Measurements from ENCODE around the gene DYNC2LI1. TPM values are rescaled to one million over a fixed set of nuclear protein-coding genes. Genes with fewer than 3 reads are reported as not detected.

DYNC2LI1 gene
- total RNA-seq, 1 experiment from 2014 or later: 64.6 TPM

DNA sequence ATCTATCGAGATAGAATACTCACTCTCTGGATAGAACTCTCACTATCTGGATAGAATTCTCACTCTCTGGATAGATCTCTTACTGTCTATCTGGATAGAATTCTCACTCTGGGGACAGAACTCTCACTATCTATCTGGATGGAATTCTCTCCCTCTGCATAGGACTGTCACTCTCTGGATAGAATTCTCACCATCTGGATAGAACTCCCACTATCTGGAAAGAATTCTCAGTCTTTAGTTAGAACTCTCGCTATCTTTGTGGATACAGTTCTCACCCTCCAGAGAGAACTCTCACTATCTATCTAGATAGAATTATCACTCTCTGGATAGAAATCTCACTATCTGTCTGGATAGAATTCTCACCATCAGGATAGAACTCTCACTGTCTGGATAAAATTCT, 81.5 kb downstream of the DYNC2LI1 start:
- no peak for DNase-seq (ENCODE audit: low read depth)
- in situ Hi-C loops (cut with HindIII; ENCODE audit: low pct_unique_long_range_greater_than_20kb, low sequenced_read_pairs): no loop called here

Other genes starting within 250 kb of the DYNC2LI1 start
- gene THADA, start 178.0 kb upstream of the DYNC2LI1 start, total RNA-seq (2014; rRNA removed; shearing (Covaris generic); ENCODE audit: low replicate concordance): 15.4 and 30.0 TPM in 2 replicates
- gene PLEKHH2, start 136.8 kb upstream of the DYNC2LI1 start, total RNA-seq (2014; rRNA removed; shearing (Covaris generic); ENCODE audit: low replicate concordance): 7.5 and 8.0 TPM in 2 replicates
- gene C1GALT1C1L, start 97.6 kb upstream of the DYNC2LI1 start, total RNA-seq (2014; rRNA removed; shearing (Covaris generic); ENCODE audit: low replicate concordance): 3.0 and 4.1 TPM in 2 replicates
- gene ABCG5, start 64.8 kb downstream of the DYNC2LI1 start, total RNA-seq (2014; rRNA removed; shearing (Covaris generic); ENCODE audit: low replicate concordance): 0.14 TPM in 1 of 2 replicates, not detected in the other
- not detected in 2 replicates for gene ABCG8, start 64.9 kb downstream of the DYNC2LI1 start, total RNA-seq (2014; rRNA removed; shearing (Covaris generic); ENCODE audit: low replicate concordance)
- gene LRPPRC, start 221.9 kb downstream of the DYNC2LI1 start, total RNA-seq (2014; rRNA removed; shearing (Covaris generic); ENCODE audit: low replicate concordance): 60.9 and 74.8 TPM in 2 replicates